Erythroblast (primary cell): ENCODE results near the gene TCTN2.

Experiments used
- GATA1 ChIP-seq: IDR thresholded peaks from 2 replicates; pipeline ENCODE4 v1.6.1; 2011; ENCODE audit warnings: low read depth, mild to moderate bottlenecking, control low read depth, low read length, moderate library complexity
- POLR2A ChIP-seq: IDR thresholded peaks from 2 replicates; pipeline ENCODE4 v1.6.1; 2011; ENCODE audit warnings: mild to moderate bottlenecking, low read length

DNA sequence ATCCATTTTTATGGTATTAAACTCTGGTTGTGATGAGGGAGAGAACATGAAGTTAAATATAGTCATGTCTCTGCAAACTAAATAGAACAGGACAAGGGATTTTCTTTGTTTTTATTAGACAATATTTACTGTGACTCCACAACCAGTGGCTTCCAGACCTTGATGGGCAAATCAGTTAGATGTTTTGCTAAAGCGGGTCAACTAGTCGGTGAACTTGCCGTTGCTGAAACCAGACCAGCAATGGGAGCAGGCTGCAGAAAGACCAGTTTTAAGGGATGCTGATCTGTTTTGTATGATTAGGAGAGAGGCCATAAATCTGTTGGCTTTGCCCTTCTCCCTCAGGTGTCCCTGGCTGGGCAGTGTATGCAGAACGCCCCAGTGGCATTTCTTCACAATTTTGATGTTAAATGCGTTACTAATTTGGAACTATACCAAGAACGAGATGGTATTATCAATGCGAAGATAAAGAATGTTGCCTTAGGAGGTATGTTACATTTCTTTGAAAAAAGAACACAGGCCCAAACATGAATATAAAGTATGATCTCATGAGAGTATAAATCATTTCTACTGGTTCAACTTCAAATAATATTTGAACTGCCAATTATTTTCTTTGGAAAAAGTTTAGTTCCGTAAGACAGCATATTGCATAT, 19.4 kb downstream of the TCTN2 start:
- no peak for TF ChIP-seq POLR2A
- no peak for TF ChIP-seq GATA1
